NAMALWA (cell line): ENCODE data around the gene ZNF561.

ENCODE experiments used
- DNase-seq: peaks from one replicate; pipeline ENCODE4 v3.0.0-alpha.2; 2015; ENCODE audit warnings: low spot score

Gene ZNF561

GRCh38 chr19:9580728-9581127 lies 40.3 kb downstream of the ZNF561 start:
- no peak for DNase-seq

- no peak for DNase-seq
These were observed 50.8 kb downstream of the ZNF561 start for GRCh38 chr19:9570255-9570654.

- peak; percentile 33 for DNase-seq
These were observed 54.3 kb downstream of the ZNF561 start for GRCh38 chr19:9566729-9567128.

GRCh38 chr19:9565900-9566705 lies 54.9 kb downstream of the ZNF561 start:
- DNase-seq, result peak; percentile 8
